Memory B cell (primary cell): ENCODE measurements around the gene VIL1.

Experiments used
- ATAC-seq: fragments of 150-1000 bp; cut with Tn5 transposase; 2 replicates; pipeline ENCODE4 v1.10.0; 2021; ENCODE audit warnings: low read depth, mild to moderate bottlenecking, moderate library complexity
- DNase-seq, 2 donors: peaks; one replicate each; pipeline ENCODE4 v3.0.0; 2022; ENCODE audit warnings: low spot score in 2 of 2
- H3K27ac Mint-ChIP-seq: one replicate; pipeline ENCODE4 v1.8.0; 2022; ENCODE audit warnings: mild to moderate bottlenecking, moderate library complexity, mixed read lengths
- H3K27me3 Mint-ChIP-seq: one replicate; pipeline ENCODE4 v1.8.0; 2022; ENCODE audit warnings: mixed read lengths
- H3K36me3 Mint-ChIP-seq: one replicate; pipeline ENCODE4 v1.8.0; 2022; ENCODE audit warnings: mild to moderate bottlenecking, mixed read lengths
- H3K4me1 Mint-ChIP-seq: one replicate; pipeline ENCODE4 v1.8.0; 2022; ENCODE audit warnings: mixed read lengths
- H3K4me3 Mint-ChIP-seq: one replicate; pipeline ENCODE4 v1.8.0; 2022; ENCODE audit warnings: mild to moderate bottlenecking, moderate library complexity, mixed read lengths
- H3K9me3 Mint-ChIP-seq: one replicate; pipeline ENCODE4 v1.8.0; 2022; ENCODE audit warnings: mixed read lengths

VIL1 gene

DNA sequence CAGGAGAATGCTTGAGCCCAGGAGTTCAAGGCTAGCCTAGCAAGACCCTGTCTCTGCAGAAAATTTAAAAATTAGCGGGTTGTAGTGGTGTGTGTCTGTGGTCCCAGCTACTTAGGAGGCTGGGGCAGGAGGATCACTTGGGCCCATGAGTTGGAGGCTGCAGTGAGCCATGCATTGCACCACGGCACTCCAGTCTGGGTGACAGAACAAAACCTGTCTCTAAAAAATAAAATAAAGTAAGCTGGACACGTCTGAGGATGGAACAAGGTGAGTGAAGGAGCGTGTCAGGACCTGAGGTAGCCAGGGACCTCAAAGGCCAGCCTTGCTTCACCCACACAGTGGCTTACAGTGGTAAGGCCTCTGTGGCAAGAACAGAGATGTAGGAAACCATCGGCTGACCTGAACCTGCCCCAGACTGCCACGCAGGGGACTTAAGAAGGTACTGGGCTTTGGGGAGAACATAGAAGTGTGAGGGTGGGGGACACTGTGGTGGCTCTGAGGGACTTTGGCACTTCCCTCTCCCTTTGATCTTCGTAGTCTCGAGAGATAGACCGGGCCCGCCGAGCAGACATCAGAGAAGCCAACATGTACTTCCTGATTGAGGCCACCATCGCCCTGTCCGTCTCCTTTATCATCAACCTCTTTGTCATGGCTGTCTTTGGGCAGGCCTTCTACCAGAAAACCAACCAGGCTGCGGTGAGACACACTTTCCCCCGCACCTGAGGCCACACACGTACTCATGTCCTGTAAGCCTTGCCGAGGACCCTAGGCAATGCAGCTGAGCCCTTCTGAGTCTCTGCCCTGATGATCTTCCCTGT is 29.4 kb upstream of the VIL1 start:
- peaks cover 8% of the 10 kb centered on the region for H3K4me1 Mint-ChIP-seq
- no peak for ATAC-seq
- peaks cover 2% of the 10 kb centered on the region for H3K27me3 Mint-ChIP-seq
- no peak overlapping the region for H3K4me3 Mint-ChIP-seq
- no peaks in the 10 kb centered on the region for H3K36me3 Mint-ChIP-seq
- no peaks in the 10 kb centered on the region for H3K9me3 Mint-ChIP-seq
- no peak overlapping the region for H3K27ac Mint-ChIP-seq
- DNase-seq, result no peak

DNA sequence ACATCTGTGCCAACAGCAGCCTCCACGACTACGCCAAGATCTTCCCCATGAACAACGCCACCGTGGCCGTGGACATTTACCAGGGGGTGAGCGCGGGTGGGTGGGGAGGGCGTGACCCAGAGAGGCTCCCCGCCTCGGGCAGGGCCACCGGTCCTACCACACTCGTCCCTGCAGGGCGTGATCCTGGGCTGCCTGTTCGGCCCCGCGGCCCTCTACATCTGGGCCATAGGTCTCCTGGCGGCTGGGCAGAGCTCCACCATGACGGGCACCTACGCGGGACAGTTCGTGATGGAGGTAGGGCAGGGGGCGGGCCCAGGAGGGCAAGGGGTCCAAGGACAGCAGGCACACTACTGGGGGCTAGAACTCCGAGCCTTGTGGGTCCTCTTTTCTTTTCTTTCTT is 27.7 kb upstream of the VIL1 start:
- peaks cover 14% of the 10 kb centered on the region for H3K4me1 Mint-ChIP-seq
- no peaks in the 10 kb centered on the region for H3K9me3 Mint-ChIP-seq
- DNase-seq, result no peak
- ATAC-seq, result no peak
- no peaks in the 10 kb centered on the region for H3K36me3 Mint-ChIP-seq
- H3K27me3 Mint-ChIP-seq, result peaks cover 2% of the 10 kb centered on the region
- H3K4me3 Mint-ChIP-seq, result no peak overlapping the region
- no peak overlapping the region for H3K27ac Mint-ChIP-seq

DNA sequence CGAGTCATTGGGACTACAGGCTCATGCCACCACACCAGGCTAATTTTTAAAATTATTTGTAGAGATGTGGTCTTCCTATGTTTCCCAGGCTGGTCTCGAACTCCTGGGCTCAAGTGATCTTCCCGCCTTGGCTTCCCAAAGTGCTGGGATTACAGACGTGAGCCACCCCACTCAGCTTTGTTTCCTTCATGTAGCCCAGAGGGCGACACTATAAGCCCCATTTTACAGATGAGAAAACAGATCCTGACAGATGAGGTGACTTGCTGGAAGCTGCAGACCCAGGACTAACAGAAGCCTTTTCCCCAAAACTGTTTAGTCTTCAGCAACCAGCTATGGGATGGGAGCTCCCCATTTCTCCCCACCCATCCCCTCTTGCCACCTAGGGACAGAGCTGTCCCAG is 26.5 kb upstream of the VIL1 start:
- no peak for ATAC-seq
- Mint-ChIP-seq H3K27ac (peak overlapping the region; percentile 32), H3K36me3 (no peaks in the 10 kb centered on the region), H3K27me3 (no peaks in the 10 kb centered on the region), H3K4me1 (peaks cover 19% of the 10 kb centered on the region), H3K4me3 (no peak overlapping the region), H3K9me3 (no peaks in the 10 kb centered on the region)
- DNase-seq, result no peak

DNA sequence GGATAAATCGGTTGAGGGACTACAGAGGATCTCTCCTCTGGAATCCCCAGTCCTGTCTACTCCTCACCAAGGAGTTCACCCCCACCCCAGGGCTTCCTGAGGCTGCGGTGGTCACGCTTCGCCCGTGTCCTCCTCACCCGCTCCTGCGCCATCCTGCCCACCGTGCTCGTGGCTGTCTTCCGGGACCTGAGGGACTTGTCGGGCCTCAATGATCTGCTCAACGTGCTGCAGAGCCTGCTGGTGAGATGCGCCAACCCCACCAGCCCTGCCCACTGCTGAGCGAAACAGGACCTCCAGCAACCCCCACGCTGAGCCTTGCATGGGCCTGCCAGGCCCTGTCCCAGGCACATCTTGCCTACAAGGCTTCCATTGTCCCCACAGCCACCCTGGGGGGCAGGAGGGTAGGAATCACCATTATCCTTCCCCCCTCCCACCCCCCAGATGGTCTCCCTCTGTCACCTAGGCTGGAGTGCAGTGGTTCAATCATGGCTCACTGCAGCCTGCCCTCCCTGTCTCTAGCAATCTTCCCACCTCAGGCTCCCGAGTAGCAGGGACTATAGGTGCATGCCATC is 25.9 kb upstream of the VIL1 start:
- Mint-ChIP-seq H3K36me3 (no peaks in the 10 kb centered on the region), H3K4me3 (no peak overlapping the region), H3K4me1 (peaks cover 24% of the 10 kb centered on the region), H3K9me3 (no peaks in the 10 kb centered on the region), H3K27me3 (no peaks in the 10 kb centered on the region), H3K27ac (peak overlapping the region; percentile 32)
- no peak for DNase-seq
- no peak for ATAC-seq

DNA sequence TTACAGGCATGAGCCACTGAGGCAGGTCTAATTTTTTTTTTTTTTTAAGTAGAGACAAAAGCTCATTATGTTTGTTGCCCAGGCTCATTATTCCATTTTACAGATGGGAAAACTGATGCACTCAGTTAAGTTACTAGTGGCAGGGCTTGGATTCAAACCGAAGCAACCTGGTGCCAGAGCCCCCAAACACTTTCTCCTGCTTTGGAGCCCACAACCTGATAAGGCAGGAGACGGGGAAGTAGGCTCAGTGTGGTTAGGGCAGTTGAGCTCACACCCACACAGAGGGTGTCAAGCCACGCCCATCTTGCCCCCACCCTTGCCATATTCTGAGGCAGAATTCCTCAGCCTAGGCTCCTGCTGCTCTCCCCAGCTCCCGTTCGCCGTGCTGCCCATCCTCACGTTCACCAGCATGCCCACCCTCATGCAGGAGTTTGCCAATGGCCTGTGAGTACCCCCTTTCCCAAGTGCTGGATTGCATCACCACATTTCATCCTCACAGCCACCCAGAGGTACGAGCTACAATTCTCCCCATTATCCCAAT is 25.1 kb upstream of the VIL1 start:
- no peak overlapping the region for H3K4me3 Mint-ChIP-seq
- DNase-seq (no peak), ATAC-seq (no peak)
- no peaks in the 10 kb centered on the region for H3K36me3 Mint-ChIP-seq
- H3K9me3 Mint-ChIP-seq, result no peaks in the 10 kb centered on the region
- H3K27me3 Mint-ChIP-seq, result no peaks in the 10 kb centered on the region
- H3K27ac Mint-ChIP-seq, result no peak overlapping the region
- peaks cover 25% of the 10 kb centered on the region for H3K4me1 Mint-ChIP-seq

DNA sequence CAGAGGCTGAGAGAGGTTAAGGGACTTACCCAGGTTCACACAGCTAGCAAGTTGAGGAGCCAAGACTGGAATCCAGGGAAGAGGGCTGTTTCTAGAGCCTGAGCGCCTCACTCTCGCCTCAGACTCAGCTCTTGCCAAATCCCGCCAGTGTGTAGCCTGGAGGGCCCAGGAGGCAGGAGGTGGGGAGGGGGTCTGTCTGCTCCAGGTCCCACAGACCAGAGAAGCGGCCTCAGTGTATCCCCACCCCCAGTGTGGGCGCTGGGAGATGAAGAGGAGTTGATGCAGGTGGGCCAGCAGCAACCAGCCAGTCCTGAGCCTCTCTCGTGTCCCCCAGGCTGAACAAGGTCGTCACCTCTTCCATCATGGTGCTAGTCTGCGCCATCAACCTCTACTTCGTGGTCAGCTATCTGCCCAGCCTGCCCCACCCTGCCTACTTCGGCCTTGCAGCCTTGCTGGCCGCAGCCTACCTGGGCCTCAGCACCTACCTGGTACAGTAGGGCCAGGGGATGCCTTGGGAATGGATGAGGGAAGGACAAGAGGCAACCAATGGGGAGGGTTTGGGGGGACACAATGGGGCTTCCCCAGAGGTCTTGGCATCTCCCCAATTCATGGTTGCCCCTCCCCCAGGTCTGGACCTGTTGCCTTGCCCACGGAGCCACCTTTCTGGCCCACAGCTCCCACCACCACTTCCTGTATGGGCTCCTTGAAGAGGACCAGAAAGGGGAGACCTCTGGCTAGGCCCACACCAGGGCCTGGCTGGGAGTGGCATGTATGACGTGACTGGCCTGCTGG is 24.4 kb upstream of the VIL1 start:
- ATAC-seq (no peak), DNase-seq (no peak)
- no peak overlapping the region for H3K27ac Mint-ChIP-seq
- H3K4me3 Mint-ChIP-seq, result no peak overlapping the region
- no peaks in the 10 kb centered on the region for H3K27me3 Mint-ChIP-seq
- H3K4me1 Mint-ChIP-seq, result peaks cover 25% of the 10 kb centered on the region
- no peaks in the 10 kb centered on the region for H3K9me3 Mint-ChIP-seq
- no peaks in the 10 kb centered on the region for H3K36me3 Mint-ChIP-seq

DNA sequence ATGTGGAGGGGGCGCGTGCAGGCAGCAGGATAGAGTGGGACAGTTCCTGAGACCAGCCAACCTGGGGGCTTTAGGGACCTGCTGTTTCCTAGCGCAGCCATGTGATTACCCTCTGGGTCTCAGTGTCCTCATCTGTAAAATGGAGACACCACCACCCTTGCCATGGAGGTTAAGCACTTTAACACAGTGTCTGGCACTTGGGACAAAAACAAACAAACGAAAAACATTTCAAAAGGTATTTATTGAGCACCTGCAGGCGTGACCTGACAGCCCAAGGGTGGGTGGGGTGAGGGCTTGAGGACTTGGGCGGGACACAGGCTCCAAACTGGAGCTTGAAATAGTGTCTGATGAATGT is 23.9 kb upstream of the VIL1 start:
- H3K27me3 Mint-ChIP-seq, result no peaks in the 10 kb centered on the region
- no peak for DNase-seq
- H3K36me3 Mint-ChIP-seq, result no peaks in the 10 kb centered on the region
- peaks cover 25% of the 10 kb centered on the region for H3K4me1 Mint-ChIP-seq
- no peak overlapping the region for H3K27ac Mint-ChIP-seq
- no peaks in the 10 kb centered on the region for H3K9me3 Mint-ChIP-seq
- no peak for ATAC-seq
- H3K4me3 Mint-ChIP-seq, result peak overlapping the region; percentile 17

DNA sequence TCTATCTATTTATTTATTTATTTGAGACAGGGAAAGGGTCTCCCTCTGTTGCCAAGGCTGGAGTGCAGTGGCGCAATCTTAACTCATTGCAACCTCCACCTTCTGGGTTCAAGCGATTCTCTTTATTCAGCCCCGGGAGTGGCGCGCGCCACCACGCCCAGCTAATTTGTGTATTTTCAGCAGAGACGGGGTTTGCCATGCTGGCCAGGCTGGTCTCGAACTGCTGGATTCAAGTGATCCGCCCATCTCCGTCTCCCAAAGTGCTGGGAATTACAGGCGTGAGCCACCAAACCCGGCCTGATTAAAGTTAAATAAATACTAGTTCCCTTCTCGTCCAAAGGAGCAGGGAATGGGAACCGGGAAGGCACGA is 23.5 kb upstream of the VIL1 start:
- ATAC-seq (no peak), DNase-seq (no peak)
- Mint-ChIP-seq H3K27ac (peak overlapping the region; percentile 94), H3K4me3 (peak overlapping the region; percentile 94), H3K9me3 (no peaks in the 10 kb centered on the region), H3K36me3 (no peaks in the 10 kb centered on the region), H3K27me3 (no peaks in the 10 kb centered on the region), H3K4me1 (peaks cover 25% of the 10 kb centered on the region)

DNA sequence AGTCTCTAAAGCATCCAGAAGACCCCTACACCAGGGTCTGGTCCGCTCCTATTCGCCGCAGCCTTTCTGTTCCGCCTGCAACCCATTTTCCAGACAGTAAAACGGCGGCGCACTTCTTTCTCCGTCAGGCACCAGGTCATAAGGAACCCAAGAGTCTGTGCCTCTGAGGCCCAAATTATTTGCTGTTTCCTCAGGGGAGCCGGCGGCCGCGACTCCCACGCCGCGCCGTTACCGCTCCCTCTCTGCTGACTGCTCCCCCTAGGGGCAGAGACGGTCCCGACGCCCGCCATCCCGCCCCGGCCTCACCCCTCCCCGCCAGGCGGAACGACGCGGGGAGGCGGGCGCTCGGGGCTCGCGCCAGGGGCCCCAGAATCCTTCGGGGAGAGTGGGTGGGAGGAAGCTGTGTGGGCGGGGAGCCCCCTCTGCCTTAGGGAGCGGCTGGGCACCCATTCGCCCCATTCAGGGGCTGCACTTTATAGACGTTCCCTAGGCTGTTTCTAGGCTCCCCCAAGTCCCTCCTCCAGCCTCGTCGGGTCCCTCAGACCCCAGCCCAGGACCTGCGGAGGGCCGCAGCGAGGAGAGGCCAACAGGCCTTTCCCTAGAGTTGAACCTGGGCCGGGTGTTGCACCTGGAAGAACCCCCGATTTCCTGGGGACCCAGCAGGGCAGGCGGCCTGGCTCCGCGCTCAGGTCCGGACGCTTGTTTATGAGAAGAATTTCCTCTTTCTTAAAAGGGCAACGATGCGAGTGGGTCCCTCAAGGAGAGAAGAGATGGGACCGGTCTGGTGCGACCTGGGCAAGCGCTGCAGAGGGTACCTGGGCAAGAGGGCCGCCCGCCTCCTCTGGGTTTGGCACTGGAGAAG is 22.9 kb upstream of the VIL1 start:
- H3K4me1 Mint-ChIP-seq, result peaks cover 25% of the 10 kb centered on the region
- peak; percentile 76 for ATAC-seq
- no peaks in the 10 kb centered on the region for H3K9me3 Mint-ChIP-seq

DNA sequence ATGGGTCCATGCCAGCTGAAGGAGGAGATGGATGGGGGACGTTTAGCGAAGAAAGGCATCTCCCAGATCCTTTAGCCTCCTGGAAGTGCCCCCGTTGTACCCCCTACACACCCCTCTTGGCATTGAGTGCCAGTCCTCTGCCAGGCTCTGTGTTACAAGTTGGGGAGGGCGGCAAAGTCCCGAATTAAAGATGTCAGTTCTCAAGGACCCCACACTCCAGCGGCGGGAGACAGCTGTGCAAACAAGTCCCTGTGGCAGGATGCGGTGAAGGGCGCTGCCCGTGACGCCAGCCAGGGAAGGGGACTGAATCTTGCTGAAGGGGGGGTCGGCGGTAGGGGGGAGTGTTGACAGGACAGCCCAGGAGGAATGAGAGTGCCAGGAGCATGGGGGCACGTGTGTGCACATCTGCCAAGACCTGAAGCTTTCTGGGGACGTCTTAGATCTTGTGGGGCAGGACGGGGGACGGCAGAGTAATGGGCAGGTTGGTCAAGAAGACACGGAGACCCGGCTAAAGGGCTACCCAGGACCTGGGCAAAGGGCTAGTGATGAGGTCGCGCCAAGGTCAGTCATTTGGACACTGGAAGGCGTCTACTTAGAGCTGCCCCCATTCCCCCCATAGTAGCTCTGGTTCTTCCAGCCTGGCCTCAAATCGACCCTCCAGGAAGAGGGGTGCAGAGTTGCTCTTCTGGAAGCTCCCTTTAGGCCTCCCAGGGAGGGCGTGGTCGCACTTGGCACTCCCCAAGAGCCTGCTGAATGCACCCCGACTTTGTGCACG is 22.0 kb upstream of the VIL1 start:
- ATAC-seq, result no peak
- no peaks in the 10 kb centered on the region for H3K36me3 Mint-ChIP-seq

More for the DNA sequence above, 22.9 kb upstream of the VIL1 start:
- peak; percentile 95 to 98 for DNase-seq
- Mint-ChIP-seq H3K27me3 (no peaks in the 10 kb centered on the region), H3K36me3 (no peaks in the 10 kb centered on the region), H3K4me3 (peak overlapping the region; percentile 94), H3K27ac (peak overlapping the region; percentile 94)

DNA sequence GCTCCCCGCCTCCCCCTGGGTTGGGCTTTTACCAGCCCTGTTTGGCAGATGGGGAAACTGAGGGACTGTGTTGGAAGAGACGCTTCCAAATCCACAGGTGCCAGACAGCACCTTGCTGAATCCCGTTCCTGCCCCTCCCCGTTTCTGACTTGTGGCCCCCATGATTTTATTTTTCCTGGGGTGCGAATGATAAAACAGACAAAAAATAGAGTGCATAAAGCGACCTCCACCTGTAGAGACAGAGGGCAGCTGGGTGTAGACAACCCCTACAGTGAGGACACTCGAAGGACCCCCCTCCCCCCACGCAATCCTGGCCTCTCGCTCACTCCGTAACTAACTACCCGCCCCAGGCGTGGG is 21.5 kb upstream of the VIL1 start:
- no peaks in the 10 kb centered on the region for H3K9me3 Mint-ChIP-seq
- DNase-seq (no peak), ATAC-seq (no peak)
- peak overlapping the region; percentile 67 for H3K4me3 Mint-ChIP-seq
- H3K27me3 Mint-ChIP-seq, result no peaks in the 10 kb centered on the region
- peaks cover under 1% of the 10 kb centered on the region for H3K36me3 Mint-ChIP-seq
- peak overlapping the region; percentile 94 for H3K27ac Mint-ChIP-seq
- peaks cover 25% of the 10 kb centered on the region for H3K4me1 Mint-ChIP-seq

More for the DNA sequence above, 22.0 kb upstream of the VIL1 start:
- peak overlapping the region; percentile 94 for H3K27ac Mint-ChIP-seq
- H3K4me1 Mint-ChIP-seq, result peaks cover 25% of the 10 kb centered on the region
- no peaks in the 10 kb centered on the region for H3K27me3 Mint-ChIP-seq
- H3K4me3 Mint-ChIP-seq, result peak overlapping the region; percentile 94
- H3K9me3 Mint-ChIP-seq, result no peaks in the 10 kb centered on the region
- DNase-seq, result peak in 1 of 2 donors; percentile 31

DNA sequence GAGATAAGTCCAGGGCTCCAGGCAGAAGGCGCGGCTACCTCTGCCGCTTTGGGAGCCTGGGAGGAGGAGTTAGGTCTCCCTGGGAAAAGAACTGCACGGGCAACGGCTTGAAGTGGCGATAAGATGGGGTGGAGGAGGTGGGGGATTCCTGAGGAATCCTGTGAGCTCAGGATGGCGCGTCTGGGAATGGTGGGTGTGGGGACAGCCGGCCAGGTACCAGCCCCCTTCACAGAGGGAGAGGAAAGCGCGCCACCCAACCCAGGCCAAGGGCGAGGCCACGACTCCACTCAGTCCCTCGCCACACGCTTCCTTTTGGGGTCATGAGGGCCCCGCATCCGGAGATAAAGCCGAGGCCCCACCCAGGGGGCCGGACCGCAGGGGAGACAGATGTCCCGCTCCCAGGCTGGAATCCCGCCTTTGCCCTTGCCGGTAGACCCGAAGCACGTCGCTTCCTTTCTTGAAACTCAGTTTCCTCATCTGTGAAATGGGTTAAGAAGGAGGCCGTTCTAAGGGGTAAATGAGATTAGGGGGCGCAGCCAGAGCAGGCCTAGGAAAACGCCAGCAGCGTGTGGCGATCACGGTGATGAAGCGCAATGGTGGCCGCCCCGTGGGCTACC is 21.0 kb upstream of the VIL1 start:
- H3K27me3 Mint-ChIP-seq, result no peaks in the 10 kb centered on the region
- H3K36me3 Mint-ChIP-seq, result peaks cover 3% of the 10 kb centered on the region
- H3K9me3 Mint-ChIP-seq, result no peaks in the 10 kb centered on the region
- peak in 1 of 2 donors; percentile 37 for DNase-seq
- peaks cover 25% of the 10 kb centered on the region for H3K4me1 Mint-ChIP-seq
- H3K4me3 Mint-ChIP-seq, result peak overlapping the region; percentile 67
- H3K27ac Mint-ChIP-seq, result peak overlapping the region; percentile 94
- no peak for ATAC-seq
